IPS-18a (cell line): ENCODE measurements around the gene CITED4.

ENCODE experiments used
- H3K27ac ChIP-seq: one replicate; pipeline ENCODE4 v1.5.1; 2013; ENCODE audit warnings: low read length
- H3K27me3 ChIP-seq: one replicate; pipeline ENCODE4 v1.6.1; 2013; ENCODE audit warnings: mild to moderate bottlenecking, low read length; ENCODE audit not compliant: control insufficient read depth, insufficient read depth
- H3K36me3 ChIP-seq: one replicate; pipeline ENCODE4 v1.6.1; 2013; ENCODE audit warnings: low read depth, low read length; ENCODE audit not compliant: control insufficient read depth
- H3K4me1 ChIP-seq: one replicate; pipeline ENCODE4 v1.6.1; 2013; ENCODE audit warnings: low read depth, low read length; ENCODE audit not compliant: control insufficient read depth
- H3K4me3 ChIP-seq: one replicate; pipeline ENCODE4 v1.5.1; 2013; ENCODE audit warnings: low read length
- H3K9ac ChIP-seq: one replicate; pipeline ENCODE4 v1.6.1; 2013; ENCODE audit warnings: mild to moderate bottlenecking, low read length, moderate library complexity
- H3K9me3 ChIP-seq: one replicate; pipeline ENCODE4 v1.6.1; 2013; ENCODE audit warnings: low read depth, low read length; ENCODE audit not compliant: control insufficient read depth

Gene CITED4

DNA sequence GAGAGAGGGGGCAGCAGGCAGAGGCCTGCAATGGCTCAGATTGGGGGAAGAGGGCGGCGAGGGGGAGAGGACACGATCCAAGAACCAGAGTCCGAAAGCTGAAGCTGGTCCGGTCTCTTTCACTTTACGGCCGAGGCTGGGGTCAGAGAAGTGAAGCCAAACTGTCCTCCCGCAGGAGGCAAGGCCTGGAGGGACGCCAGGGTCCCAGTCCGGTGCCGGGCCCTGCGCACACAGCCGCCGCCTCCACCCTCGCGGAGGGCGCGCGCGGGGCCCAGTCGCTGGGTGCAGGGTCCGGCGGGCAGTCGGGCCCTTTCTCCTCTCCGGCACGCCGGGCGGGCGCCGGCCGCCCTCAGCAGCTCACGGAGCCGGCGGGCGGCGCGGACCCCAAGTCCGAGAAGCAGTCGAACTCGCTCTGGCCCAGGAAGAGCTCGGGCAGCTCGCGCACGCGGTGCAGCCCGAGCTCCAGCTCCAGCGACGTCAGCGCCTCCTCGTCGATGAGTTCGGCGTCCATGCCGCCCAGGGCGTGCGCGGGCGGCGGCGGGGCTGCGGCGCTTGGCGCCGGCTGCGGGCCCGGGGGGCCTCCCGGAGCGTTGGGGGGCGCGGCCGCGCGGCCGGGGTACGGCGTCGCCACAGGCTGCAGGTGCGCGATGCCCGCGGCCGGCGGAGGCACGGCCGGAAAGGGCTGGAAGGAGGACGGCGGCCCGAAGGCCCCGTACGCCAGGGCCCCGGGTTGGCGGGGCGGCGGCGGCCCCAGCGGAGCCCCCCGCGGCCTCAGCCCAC, 749 bp downstream of the CITED4 start:
- H3K36me3 ChIP-seq, result no peaks in the 10 kb centered on the region
- peak overlapping the region; percentile 59 for H3K4me3 ChIP-seq
- no peaks in the 10 kb centered on the region for H3K9me3 ChIP-seq
- H3K9ac ChIP-seq, result peak overlapping the region; percentile 58
- no peak overlapping the region for H3K27ac ChIP-seq
- peaks cover 20% of the 10 kb centered on the region for H3K27me3 ChIP-seq
- H3K4me1 ChIP-seq, result peaks cover 7% of the 10 kb centered on the region

DNA sequence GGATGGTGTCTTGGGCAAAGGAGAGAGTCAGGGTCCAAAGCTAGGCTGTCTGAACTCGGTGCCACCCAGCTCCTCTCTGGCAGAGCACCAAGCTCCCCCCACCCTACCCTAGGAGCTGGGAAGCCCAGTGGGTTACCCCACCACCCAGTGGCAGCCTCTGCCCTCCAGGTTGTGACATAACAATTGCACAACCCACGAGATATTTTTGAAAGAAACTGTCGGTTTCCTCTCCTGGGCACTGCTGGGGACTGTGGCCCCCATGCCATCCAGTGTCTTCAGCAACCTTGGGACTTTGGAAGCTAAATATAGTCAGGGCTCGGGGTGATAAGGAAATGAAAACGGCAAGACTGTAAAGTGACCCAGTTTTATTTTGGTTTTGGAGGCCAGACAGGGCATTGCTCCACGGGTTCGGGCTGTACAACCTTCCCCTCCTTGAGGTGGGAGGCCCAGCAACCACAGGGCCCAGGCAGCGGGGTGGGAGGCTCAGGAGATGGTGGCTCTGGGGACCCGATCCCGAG, 1.4 kb downstream of the CITED4 start:
- Histone ChIP-seq H3K27me3 (peaks cover 20% of the 10 kb centered on the region), H3K9me3 (no peaks in the 10 kb centered on the region), H3K4me1 (peaks cover 7% of the 10 kb centered on the region), H3K9ac (peak overlapping the region; percentile 58), H3K27ac (no peak overlapping the region), H3K36me3 (no peaks in the 10 kb centered on the region), H3K4me3 (peak overlapping the region; percentile 59)

GRCh38 chr1:40858856-40859416, 3.2 kb downstream of the CITED4 start:
- H3K27me3 ChIP-seq, result peaks cover 20% of the 10 kb centered on the region
- peaks cover 7% of the 10 kb centered on the region for H3K4me1 ChIP-seq
- no peaks in the 10 kb centered on the region for H3K9me3 ChIP-seq
- no peak overlapping the region for H3K27ac ChIP-seq
- H3K36me3 ChIP-seq, result no peaks in the 10 kb centered on the region
- H3K4me3 ChIP-seq, result no peak overlapping the region
- H3K9ac ChIP-seq, result no peak overlapping the region

DNA sequence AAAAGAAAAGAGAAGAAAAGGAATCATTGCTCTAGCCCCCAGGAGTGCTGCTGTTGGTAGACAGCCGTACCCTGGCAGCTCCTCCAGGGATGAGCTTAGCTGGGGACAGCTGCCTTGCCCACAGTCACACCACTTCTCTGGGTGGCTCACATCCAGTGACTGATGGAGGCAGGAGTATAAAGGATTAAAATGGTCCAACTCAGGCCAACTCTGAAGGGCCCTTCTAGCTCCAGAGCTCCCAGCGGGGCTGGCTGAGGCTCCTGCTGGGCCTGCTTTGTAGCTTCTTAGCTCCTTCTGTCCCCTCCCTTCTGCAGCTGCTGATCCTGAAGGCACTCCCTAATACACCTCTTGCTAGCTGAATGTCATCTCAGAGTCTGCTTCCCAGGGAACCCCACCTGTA, 4.4 kb downstream of the CITED4 start:
- Histone ChIP-seq H3K9me3 (no peaks in the 10 kb centered on the region), H3K27me3 (peaks cover 20% of the 10 kb centered on the region), H3K27ac (no peak overlapping the region)

DNA sequence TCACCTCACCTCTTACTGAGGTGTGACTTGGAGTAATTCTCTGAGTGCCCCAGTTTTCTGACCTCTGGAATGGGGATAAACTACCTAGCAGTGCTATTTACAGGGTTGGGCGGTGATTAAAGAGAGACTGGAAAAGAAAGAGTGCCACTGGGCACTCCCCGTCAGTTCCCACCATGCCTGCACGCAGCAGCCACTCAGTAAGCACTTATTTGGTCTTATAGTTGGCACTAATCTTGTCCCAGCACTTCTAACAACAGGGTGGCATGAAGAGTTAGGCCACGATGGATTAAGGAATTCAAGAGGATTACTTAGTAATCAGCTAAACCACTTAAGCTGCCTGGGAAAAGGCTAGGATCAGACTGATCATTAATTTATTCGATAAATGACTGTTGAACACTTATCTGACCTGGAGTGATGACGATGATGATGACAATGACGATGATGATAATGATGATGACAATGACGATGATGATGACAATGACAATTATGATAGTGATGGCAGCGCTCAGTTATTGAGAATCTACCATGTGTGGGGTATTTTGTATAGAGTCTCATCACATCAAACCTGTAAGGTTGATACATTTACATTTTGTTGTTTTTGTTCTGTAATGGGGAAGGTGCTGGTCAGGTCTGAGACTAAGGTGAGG, 5.4 kb downstream of the CITED4 start:
- H3K27me3 ChIP-seq, result peaks cover 20% of the 10 kb centered on the region

More for the DNA sequence above, 4.4 kb downstream of the CITED4 start:
- no peak overlapping the region for H3K9ac ChIP-seq
- H3K4me3 ChIP-seq, result no peak overlapping the region
- H3K36me3 ChIP-seq, result no peaks in the 10 kb centered on the region
- H3K4me1 ChIP-seq, result peaks cover 6% of the 10 kb centered on the region

GRCh38 chr1:40856116-40856515, 6.0 kb downstream of the CITED4 start:
- no peak overlapping the region for H3K4me3 ChIP-seq
- no peaks in the 10 kb centered on the region for H3K36me3 ChIP-seq
- H3K4me1 ChIP-seq, result peaks cover 4% of the 10 kb centered on the region
- H3K9ac ChIP-seq, result no peak overlapping the region
- H3K27ac ChIP-seq, result no peak overlapping the region
- peaks cover 17% of the 10 kb centered on the region for H3K27me3 ChIP-seq
- no peaks in the 10 kb centered on the region for H3K9me3 ChIP-seq

More for the DNA sequence above, 5.4 kb downstream of the CITED4 start:
- Histone ChIP-seq H3K36me3 (no peaks in the 10 kb centered on the region), H3K9ac (no peak overlapping the region), H3K9me3 (no peaks in the 10 kb centered on the region), H3K27ac (no peak overlapping the region), H3K4me1 (peaks cover 4% of the 10 kb centered on the region), H3K4me3 (no peak overlapping the region)

- Histone ChIP-seq H3K4me3 (no peak overlapping the region), H3K9me3 (no peaks in the 10 kb centered on the region), H3K36me3 (no peaks in the 10 kb centered on the region), H3K4me1 (peaks cover under 1% of the 10 kb centered on the region), H3K9ac (no peak overlapping the region), H3K27me3 (peaks cover 11% of the 10 kb centered on the region), H3K27ac (no peak overlapping the region)
Observed at GRCh38 chr1:40855513-40855912, 6.7 kb downstream of the CITED4 start.

GRCh38 chr1:40853885-40854170, 8.3 kb downstream of the CITED4 start:
- Histone ChIP-seq H3K9ac (no peak overlapping the region), H3K9me3 (no peaks in the 10 kb centered on the region), H3K27ac (no peak overlapping the region), H3K36me3 (no peaks in the 10 kb centered on the region), H3K27me3 (no peaks in the 10 kb centered on the region), H3K4me1 (no peaks in the 10 kb centered on the region), H3K4me3 (no peak overlapping the region)

- Histone ChIP-seq H3K9me3 (no peaks in the 10 kb centered on the region), H3K36me3 (no peaks in the 10 kb centered on the region), H3K4me1 (no peaks in the 10 kb centered on the region), H3K27ac (no peak overlapping the region), H3K9ac (no peak overlapping the region), H3K4me3 (no peak overlapping the region), H3K27me3 (no peaks in the 10 kb centered on the region)
Observed at GRCh38 chr1:40853113-40853884, 8.9 kb downstream of the CITED4 start.

DNA sequence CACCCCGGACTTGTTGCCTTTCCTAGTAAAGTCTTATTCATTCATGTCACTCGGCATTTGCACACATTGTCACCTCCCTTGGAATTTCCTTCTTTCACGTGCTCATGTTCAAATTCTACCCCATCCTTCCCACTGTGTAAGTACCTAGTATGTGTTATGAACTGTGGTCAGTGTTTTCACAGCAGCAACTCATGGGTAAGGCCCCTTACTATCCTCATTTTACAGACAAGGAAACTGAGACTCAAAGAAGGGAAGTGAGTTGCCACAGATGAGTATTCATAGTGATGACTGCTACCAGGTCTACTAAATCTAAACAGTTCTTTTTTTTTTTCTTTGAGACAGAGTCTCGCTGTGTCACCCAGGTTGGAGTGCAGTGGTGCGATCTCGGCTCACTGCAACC, 10.5 kb downstream of the CITED4 start:
- no peaks in the 10 kb centered on the region for H3K27me3 ChIP-seq
- no peak overlapping the region for H3K9ac ChIP-seq
- H3K4me3 ChIP-seq, result no peak overlapping the region
- H3K9me3 ChIP-seq, result no peaks in the 10 kb centered on the region
- no peaks in the 10 kb centered on the region for H3K36me3 ChIP-seq
- no peaks in the 10 kb centered on the region for H3K4me1 ChIP-seq
- no peak overlapping the region for H3K27ac ChIP-seq

GRCh38 chr1:40849801-40850592, 12.2 kb downstream of the CITED4 start:
- Histone ChIP-seq H3K9me3 (no peaks in the 10 kb centered on the region), H3K4me3 (no peak overlapping the region), H3K36me3 (no peaks in the 10 kb centered on the region), H3K4me1 (no peaks in the 10 kb centered on the region), H3K27ac (no peak overlapping the region), H3K9ac (no peak overlapping the region), H3K27me3 (no peaks in the 10 kb centered on the region)
